GM23338 (cell line): ENCODE data around the gene DSCAML1. TPM values are rescaled to one million over a fixed set of nuclear protein-coding genes. Genes with fewer than 3 reads are reported as not detected.

ENCODE experiments used
- ATAC-seq: fragments of 200-7000 bp; cut with Tn5 transposase; 3 replicates; pipeline ENCODE4 v1.9.1; 2020
- DNase-seq: peaks from one replicate; pipeline ENCODE4 v3.0.0-alpha.2; 2015; ENCODE audit warnings: low spot score
- H2AFZ ChIP-seq: fragments of 200-600 bp; sonication (generic); 2 replicates; pipeline ENCODE4 v1.8.0; 2016; ENCODE audit warnings: antibody characterized with exemption, mild to moderate bottlenecking, moderate library complexity
- H3F3A ChIP-seq: fragments of 200-600 bp; sonication (generic); replicated peaks from 2 replicates; pipeline ENCODE4 v1.8.0; 2017; ENCODE audit warnings: antibody characterized with exemption, mixed run types, low read depth
- H3K27ac ChIP-seq: fragments of 200-600 bp; sonication (generic); 2 replicates; pipeline ENCODE4 v1.6.1; 2016; ENCODE audit warnings: low read depth
- H3K27me3 ChIP-seq: fragments of 200-600 bp; sonication (generic); 2 replicates; pipeline ENCODE4 v1.8.0; 2016; ENCODE audit warnings: mild to moderate bottlenecking, mixed run types, moderate library complexity; ENCODE audit not compliant: insufficient read depth
- H3K36me3 ChIP-seq: fragments of 200-600 bp; sonication (generic); 2 replicates; pipeline ENCODE4 v1.8.0; 2016; ENCODE audit warnings: mild to moderate bottlenecking; ENCODE audit not compliant: insufficient read depth
- H3K4me1 ChIP-seq: fragments of 200-600 bp; sonication (generic); 2 replicates; pipeline ENCODE4 v1.8.0; 2016; ENCODE audit warnings: mild to moderate bottlenecking, moderate library complexity; ENCODE audit not compliant: insufficient read depth
- H3K4me2 ChIP-seq: fragments of 200-600 bp; sonication (generic); 2 replicates; pipeline ENCODE4 v1.7.1; 2017; ENCODE audit warnings: mixed run types
- H3K4me3 ChIP-seq: fragments of 200-600 bp; sonication (generic); 2 replicates; pipeline ENCODE4 v1.6.1; 2016; ENCODE audit warnings: mixed run types
- H3K79me2 ChIP-seq: fragments of 200-600 bp; sonication (generic); replicated peaks from 2 replicates; pipeline ENCODE4 v1.8.0; 2017; ENCODE audit warnings: mild to moderate bottlenecking; ENCODE audit not compliant: insufficient read depth
- H3K9me2 ChIP-seq: fragments of 200-600 bp; sonication (generic); 2 replicates; pipeline ENCODE4 v1.8.0; 2017; ENCODE audit not compliant: insufficient read depth
- H4K20me1 ChIP-seq: fragments of 200-600 bp; sonication (generic); replicated peaks from 2 replicates; pipeline ENCODE4 v1.8.0; 2017; ENCODE audit warnings: mild to moderate bottlenecking; ENCODE audit not compliant: insufficient read depth
- H3K27ac Mint-ChIP-seq: 2 replicates; pipeline ENCODE4 v1.8.0; 2020; ENCODE audit warnings: inconsistent platforms, mild to moderate bottlenecking, moderate library complexity, mixed read lengths
- H3K27me3 Mint-ChIP-seq: 3 replicates; pipeline ENCODE4 v1.8.0; 2022; ENCODE audit warnings: low read depth, mild to moderate bottlenecking, moderate library complexity, mixed read lengths, inconsistent platforms; ENCODE audit not compliant: insufficient read depth, poor library complexity
- H3K36me3 Mint-ChIP-seq: 3 replicates; pipeline ENCODE4 v1.8.0; 2021; ENCODE audit warnings: low read depth, mild to moderate bottlenecking, inconsistent platforms, moderate library complexity, mixed read lengths
- H3K4me1 Mint-ChIP-seq: 3 replicates; pipeline ENCODE4 v1.8.0; 2020; ENCODE audit warnings: mild to moderate bottlenecking, inconsistent platforms, mixed read lengths
- H3K4me3 Mint-ChIP-seq: 3 replicates; pipeline ENCODE4 v1.8.0; 2021; ENCODE audit warnings: moderate library complexity, mild to moderate bottlenecking, inconsistent platforms, mixed read lengths
- H3K9me3 Mint-ChIP-seq: 3 replicates; pipeline ENCODE4 v1.8.0; 2020; ENCODE audit warnings: moderate library complexity, mild to moderate bottlenecking, inconsistent platforms, mixed read lengths
- JUNB ChIP-seq: IDR thresholded peaks from one replicate; pipeline ENCODE4 v1.6.1; 2016; ENCODE audit warnings: antibody characterized with exemption; ENCODE audit not compliant: unreplicated experiment
- ZNF114 ChIP-seq: fragments of 250-450 bp; sonication (Bioruptor Pico); IDR thresholded peaks from 2 replicates; pipeline ENCODE4 v1.5.0; 2020; ENCODE audit warnings: mild to moderate bottlenecking, moderate library complexity
- ZNF331 ChIP-seq: fragments of 250-450 bp; sonication (Bioruptor Pico); IDR thresholded peaks from 2 replicates; pipeline ENCODE4 v1.5.0; 2020; ENCODE audit warnings: low read depth, mild to moderate bottlenecking, moderate library complexity
- polyA plus RNA-seq: library from polyadenylated mRNA; unstranded; fragments of >200 nt; fragmentation: Nextera tagmentation; extraction: Ambion mirVana; gene quantifications from 2 replicates; pipeline ENCODE4 v1.2.1, GENCODE V29; 2016
- total RNA-seq: library from RNA; depleted of rRNA; stranded (reverse); fragments of >200 nt; shearing (Covaris generic); gene quantifications from 2 replicates; pipeline ENCODE4 v1.2.3, GENCODE V29; 2014
- TF ChIP-seq, protein P1 (sequence below): fragments of 250-450 bp; sonication (Bioruptor Pico); IDR thresholded peaks from 2 replicates; pipeline ENCODE4 v1.5.0; 2020; ENCODE audit warnings: mild to moderate bottlenecking, moderate library complexity
- TF ChIP-seq, protein P2 (sequence below), 2 experiments: fragments of 200-600 bp in 1 of 2; sonication (generic) in 1 of 2; conservative IDR thresholded peaks; 2 replicates each; pipeline versions ENCODE4 v1.5.1 to v1.6.1; 2016 to 2017; ENCODE audit warnings: antibody characterized with exemption in 2 of 2, low read depth in 2 of 2, mild to moderate bottlenecking in 2 of 2, moderate library complexity in 1 of 2

DSCAML1 gene
- total and polyA plus RNA-seq, 2 experiments from 2014 or later, result 0.17 TPM; not detected in 1

DNA sequence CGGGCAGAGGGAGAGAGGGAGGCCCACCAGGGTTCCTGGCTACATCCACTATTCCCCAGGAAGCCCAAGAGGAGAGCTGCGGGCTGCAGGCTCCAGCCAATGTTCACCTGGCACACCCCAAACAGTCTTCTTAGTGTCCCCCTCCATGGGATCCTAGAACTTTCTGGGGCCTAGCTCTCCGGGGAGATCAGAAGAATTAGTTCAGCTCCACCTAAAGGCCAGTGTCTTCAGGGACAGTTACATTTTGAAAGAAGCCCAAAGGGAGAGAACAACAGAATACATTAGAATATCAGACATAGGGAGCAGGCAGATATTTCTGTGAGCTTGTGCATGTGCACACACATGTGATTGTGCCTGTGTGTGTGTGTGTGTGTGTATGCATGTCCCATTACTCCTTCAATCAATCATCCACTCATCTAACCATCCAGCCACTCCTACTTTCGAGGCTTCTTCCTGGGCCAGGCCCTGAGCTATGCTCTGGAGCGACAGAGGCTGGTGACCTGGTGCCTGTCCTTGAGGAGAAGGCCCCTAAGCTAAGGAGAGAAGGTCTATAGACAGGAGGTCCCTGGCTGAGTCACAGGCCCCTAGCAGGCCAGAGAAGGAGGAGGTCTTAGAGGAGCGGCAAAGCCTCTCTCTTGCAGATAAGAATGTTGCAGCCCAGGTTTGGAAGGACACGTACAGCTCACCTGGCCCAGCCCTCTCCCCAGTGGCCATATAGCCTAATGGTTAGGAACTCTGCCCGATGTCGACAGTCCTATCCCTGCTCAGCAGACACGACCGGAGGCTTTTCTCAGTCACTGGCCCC is 165.5 kb downstream of the DSCAML1 start:
- TF ChIP-seq, protein P1, sequence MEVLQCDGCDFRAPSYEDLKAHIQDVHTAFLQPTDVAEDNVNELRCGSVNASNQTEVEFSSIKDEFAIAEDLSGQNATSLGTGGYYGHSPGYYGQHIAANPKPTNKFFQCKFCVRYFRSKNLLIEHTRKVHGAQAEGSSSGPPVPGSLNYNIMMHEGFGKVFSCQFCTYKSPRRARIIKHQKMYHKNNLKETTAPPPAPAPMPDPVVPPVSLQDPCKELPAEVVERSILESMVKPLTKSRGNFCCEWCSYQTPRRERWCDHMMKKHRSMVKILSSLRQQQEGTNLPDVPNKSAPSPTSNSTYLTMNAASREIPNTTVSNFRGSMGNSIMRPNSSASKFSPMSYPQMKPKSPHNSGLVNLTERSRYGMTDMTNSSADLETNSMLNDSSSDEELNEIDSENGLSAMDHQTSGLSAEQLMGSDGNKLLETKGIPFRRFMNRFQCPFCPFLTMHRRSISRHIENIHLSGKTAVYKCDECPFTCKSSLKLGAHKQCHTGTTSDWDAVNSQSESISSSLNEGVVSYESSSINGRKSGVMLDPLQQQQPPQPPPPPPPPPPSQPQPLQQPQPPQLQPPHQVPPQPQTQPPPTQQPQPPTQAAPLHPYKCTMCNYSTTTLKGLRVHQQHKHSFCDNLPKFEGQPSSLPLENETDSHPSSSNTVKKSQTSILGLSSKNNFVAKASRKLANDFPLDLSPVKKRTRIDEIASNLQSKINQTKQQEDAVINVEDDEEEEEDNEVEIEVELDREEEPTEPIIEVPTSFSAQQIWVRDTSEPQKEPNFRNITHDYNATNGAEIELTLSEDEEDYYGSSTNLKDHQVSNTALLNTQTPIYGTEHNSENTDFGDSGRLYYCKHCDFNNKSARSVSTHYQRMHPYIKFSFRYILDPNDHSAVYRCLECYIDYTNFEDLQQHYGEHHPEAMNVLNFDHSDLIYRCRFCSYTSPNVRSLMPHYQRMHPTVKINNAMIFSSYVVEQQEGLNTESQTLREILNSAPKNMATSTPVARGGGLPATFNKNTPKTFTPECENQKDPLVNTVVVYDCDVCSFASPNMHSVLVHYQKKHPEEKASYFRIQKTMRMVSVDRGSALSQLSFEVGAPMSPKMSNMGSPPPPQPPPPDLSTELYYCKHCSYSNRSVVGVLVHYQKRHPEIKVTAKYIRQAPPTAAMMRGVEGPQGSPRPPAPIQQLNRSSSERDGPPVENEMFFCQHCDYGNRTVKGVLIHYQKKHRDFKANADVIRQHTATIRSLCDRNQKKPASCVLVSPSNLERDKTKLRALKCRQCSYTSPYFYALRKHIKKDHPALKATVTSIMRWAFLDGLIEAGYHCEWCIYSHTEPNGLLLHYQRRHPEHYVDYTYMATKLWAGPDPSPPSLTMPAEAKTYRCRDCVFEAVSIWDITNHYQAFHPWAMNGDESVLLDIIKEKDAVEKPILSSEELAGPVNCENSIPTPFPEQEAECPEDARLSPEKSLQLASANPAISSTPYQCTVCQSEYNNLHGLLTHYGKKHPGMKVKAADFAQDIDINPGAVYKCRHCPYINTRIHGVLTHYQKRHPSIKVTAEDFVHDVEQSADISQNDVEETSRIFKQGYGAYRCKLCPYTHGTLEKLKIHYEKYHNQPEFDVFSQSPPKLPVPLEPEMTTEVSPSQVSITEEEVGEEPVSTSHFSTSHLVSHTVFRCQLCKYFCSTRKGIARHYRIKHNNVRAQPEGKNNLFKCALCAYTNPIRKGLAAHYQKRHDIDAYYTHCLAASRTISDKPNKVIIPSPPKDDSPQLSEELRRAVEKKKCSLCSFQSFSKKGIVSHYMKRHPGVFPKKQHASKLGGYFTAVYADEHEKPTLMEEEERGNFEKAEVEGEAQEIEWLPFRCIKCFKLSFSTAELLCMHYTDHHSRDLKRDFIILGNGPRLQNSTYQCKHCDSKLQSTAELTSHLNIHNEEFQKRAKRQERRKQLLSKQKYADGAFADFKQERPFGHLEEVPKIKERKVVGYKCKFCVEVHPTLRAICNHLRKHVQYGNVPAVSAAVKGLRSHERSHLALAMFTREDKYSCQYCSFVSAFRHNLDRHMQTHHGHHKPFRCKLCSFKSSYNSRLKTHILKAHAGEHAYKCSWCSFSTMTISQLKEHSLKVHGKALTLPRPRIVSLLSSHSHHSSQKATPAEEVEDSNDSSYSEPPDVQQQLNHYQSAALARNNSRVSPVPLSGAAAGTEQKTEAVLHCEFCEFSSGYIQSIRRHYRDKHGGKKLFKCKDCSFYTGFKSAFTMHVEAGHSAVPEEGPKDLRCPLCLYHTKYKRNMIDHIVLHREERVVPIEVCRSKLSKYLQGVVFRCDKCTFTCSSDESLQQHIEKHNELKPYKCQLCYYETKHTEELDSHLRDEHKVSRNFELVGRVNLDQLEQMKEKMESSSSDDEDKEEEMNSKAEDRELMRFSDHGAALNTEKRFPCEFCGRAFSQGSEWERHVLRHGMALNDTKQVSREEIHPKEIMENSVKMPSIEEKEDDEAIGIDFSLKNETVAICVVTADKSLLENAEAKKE (CRISPR knock-in tag), result no peak
- no peak for TF ChIP-seq JUNB
- TF ChIP-seq, protein P2, sequence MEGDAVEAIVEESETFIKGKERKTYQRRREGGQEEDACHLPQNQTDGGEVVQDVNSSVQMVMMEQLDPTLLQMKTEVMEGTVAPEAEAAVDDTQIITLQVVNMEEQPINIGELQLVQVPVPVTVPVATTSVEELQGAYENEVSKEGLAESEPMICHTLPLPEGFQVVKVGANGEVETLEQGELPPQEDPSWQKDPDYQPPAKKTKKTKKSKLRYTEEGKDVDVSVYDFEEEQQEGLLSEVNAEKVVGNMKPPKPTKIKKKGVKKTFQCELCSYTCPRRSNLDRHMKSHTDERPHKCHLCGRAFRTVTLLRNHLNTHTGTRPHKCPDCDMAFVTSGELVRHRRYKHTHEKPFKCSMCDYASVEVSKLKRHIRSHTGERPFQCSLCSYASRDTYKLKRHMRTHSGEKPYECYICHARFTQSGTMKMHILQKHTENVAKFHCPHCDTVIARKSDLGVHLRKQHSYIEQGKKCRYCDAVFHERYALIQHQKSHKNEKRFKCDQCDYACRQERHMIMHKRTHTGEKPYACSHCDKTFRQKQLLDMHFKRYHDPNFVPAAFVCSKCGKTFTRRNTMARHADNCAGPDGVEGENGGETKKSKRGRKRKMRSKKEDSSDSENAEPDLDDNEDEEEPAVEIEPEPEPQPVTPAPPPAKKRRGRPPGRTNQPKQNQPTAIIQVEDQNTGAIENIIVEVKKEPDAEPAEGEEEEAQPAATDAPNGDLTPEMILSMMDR (conservative IDR thresholded peaks at IDR 0.05; ENCODE audit: low read depth in 2 of 2), result peak in 1 of 2 experiments; percentile 28; a peak in 3 of 4 replicates
- no peak for TF ChIP-seq ZNF114 (CRISPR knock-in tag)
- TF ChIP-seq ZNF331 (CRISPR knock-in tag), result no peak
- Histone ChIP-seq H2AFZ (no peak overlapping the region), H3K36me3 (no peaks in the 10 kb centered on the region), H3K4me3 (no peak overlapping the region), H3K4me2 (no peak overlapping the region), H3K27ac (no peak overlapping the region), H3K4me1 (no peaks in the 10 kb centered on the region), H3K9me2 (no peaks in the 10 kb centered on the region), H3K79me2 (no peaks in the 10 kb centered on the region), H3K27me3 (no peaks in the 10 kb centered on the region), H4K20me1 (no peaks in the 10 kb centered on the region), H3F3A (no peaks in the 10 kb centered on the region)
- no peaks in the 10 kb centered on the region; the same call in 2 of the 3 replicates for H3K9me3 Mint-ChIP-seq
- no peaks in the 10 kb centered on the region for H3K36me3 Mint-ChIP-seq
- no peak for DNase-seq
- peaks cover 16% of the 10 kb centered on the region; the same call in 2 of the 3 replicates for H3K4me1 Mint-ChIP-seq
- H3K27me3 Mint-ChIP-seq, result peaks cover 6% of the 10 kb centered on the region
- peak; percentile 45; the same call in 2 of the 3 replicates for ATAC-seq
- H3K27ac Mint-ChIP-seq, result no peak overlapping the region
- no peak overlapping the region for H3K4me3 Mint-ChIP-seq
